GM10248 (cell line): ENCODE measurements around the gene LILRA1.
"Not testable (repeated sequence)": the region's sequence is repeated elsewhere in the genome, so short reads cannot be mapped to it uniquely, and the experiment has no call there.

ENCODE experiments used
- CTCF ChIA-PET: fragments of 300-600 bp; sonication (Branson Sonifier 250); formaldehyde crosslinking; extraction: SDS; loops from one replicate; lab custom pipeline; 2021; ENCODE audit warnings: antibody characterized with exemption; lab: Yijun Ruan, JAX
- POLR2A ChIA-PET: fragments of 350-650 bp; sonication (Branson Sonifier 250); formaldehyde crosslinking; extraction: SDS; loops from one replicate; lab custom pipeline; 2020; ENCODE audit warnings: antibody characterized with exemption; lab: Yijun Ruan, JAX
- DNase-seq: peaks from one replicate; pipeline ENCODE4 v3.0.0; 2012; ENCODE audit errors: extremely low spot score
- CTCF ChIP-seq: IDR thresholded peaks from 2 replicates; pipeline ENCODE4 v1.5.1; 2012; ENCODE audit warnings: mild to moderate bottlenecking, low read depth; ENCODE audit errors: extremely low read depth, missing control alignments, control extremely low read depth

LILRA1 gene

GRCh38 chr19:54593445-54593844, at the start of gene LILRA1:
Gene LILRA1, plus strand, starts transcription at chr19:54593632. Its CDS starts 613 bp downstream, at chr19:54594245.
- DNase-seq, CTCF ChIA-PET, POLR2A ChIA-PET: not testable (repeated sequence)

- POLR2A ChIA-PET = no interaction called here
- no peak for DNase-seq
- CTCF ChIA-PET = interaction anchor here (1.2 kb wide), 1 partner anchor 30 kb away, joined by 3 read pairs; no protein-coding TSS in a partner anchor
- TF ChIP-seq CTCF = no peak
Measured at GRCh38 chr19:54548806-54549205, 44.6 kb upstream of the LILRA1 start.

GRCh38 chr19:54549224-54549623, 44.2 kb upstream of the LILRA1 start:
- POLR2A ChIA-PET = no interaction called here

GRCh38 chr19:54551293-54551692, 42.1 kb upstream of the LILRA1 start:
- ChIA-PET CTCF (interaction anchor here (0.7 to 1.3 kb wide), 3 partner anchors 16 to 122 kb away, joined by 3 to 5 read pairs (median 3); no protein-coding TSS in a partner anchor), POLR2A (no interaction called here)
- DNase-seq = peak; percentile 49
- no peak for TF ChIP-seq CTCF

More at GRCh38 chr19:54549224-54549623, 44.2 kb upstream of the LILRA1 start:
- no peak for TF ChIP-seq CTCF
- DNase-seq = no peak
- CTCF ChIA-PET = interaction anchor here (1.2 kb wide), 1 partner anchor 30 kb away, joined by 3 read pairs; no protein-coding TSS in a partner anchor

GRCh38 chr19:54551950-54552912, 41.2 kb upstream of the LILRA1 start:
- peak; percentile 56 for DNase-seq
- CTCF ChIA-PET = interaction anchor here (0.7 to 1.3 kb wide), 3 partner anchors 17 to 121 kb away, joined by 3 to 5 read pairs (median 3); no protein-coding TSS in a partner anchor

GRCh38 chr19:54552913-54553310, 40.5 kb upstream of the LILRA1 start:
- ChIA-PET CTCF (no interaction called here), POLR2A (no interaction called here)
- no peak for TF ChIP-seq CTCF
- no peak for DNase-seq

More at GRCh38 chr19:54551950-54552912, 41.2 kb upstream of the LILRA1 start:
- TF ChIP-seq CTCF = no peak
- POLR2A ChIA-PET = no interaction called here

GRCh38 chr19:54554006-54554405, 39.4 kb upstream of the LILRA1 start:
- TF ChIP-seq CTCF = no peak
- ChIA-PET CTCF (no interaction called here), POLR2A (no interaction called here)
- no peak for DNase-seq
